ENCODE data around the gene TBX18.

The TBX18 gene

GRCh38 chr6:84789170-84789569 lies 24.8 kb upstream of the TBX18 start:
- Histone ChIP-seq H3K4me1 (ENCODE audit: control insufficient read depth, insufficient read depth, low read length) (no peaks in the 10 kb centered on the region), H3K4me3 (ENCODE audit: low read depth, low read length) (no peak overlapping the region), H3K27ac (ENCODE audit: extremely low read depth, low read depth, low read length) (no peak overlapping the region), H3K9me3 (ENCODE audit: control insufficient read depth, insufficient read depth, low read depth, low read length) (no peaks in the 10 kb centered on the region), H3K36me3 (ENCODE audit: control insufficient read depth in 2 of 2, insufficient read depth in 1 of 2, low read length in 2 of 2) (no peaks in the 10 kb centered on the region)
- CTCF ChIA-PET: no interaction called here
- TF ChIP-seq KLF17 (tag by site-specific recombination; IDR thresholded peaks at IDR 0.05) (no peak), ZNF501 (tag by site-specific recombination; IDR thresholded peaks at IDR 0.05) (no peak), ZNF449 (tag by site-specific recombination; IDR thresholded peaks at IDR 0.05) (no peak), ZEB2 (tag by site-specific recombination; IDR thresholded peaks at IDR 0.05) (no peak), ZNF239 (tag by site-specific recombination; IDR thresholded peaks at IDR 0.05) (no peak), ZNF24 (tag by site-specific recombination; IDR thresholded peaks at IDR 0.05) (no peak), ZIC2 (tag by site-specific recombination; IDR thresholded peaks at IDR 0.05) (no peak), ZNF184 (tag by site-specific recombination; IDR thresholded peaks at IDR 0.05) (no peak), ZNF530 (tag by site-specific recombination; IDR thresholded peaks at IDR 0.05; ENCODE audit: low read depth) (no peak), ZNF768 (tag by site-specific recombination; IDR thresholded peaks at IDR 0.05) (no peak), ZNF112 (tag by site-specific recombination; IDR thresholded peaks at IDR 0.05) (no peak), ZNF747 (tag by site-specific recombination; IDR thresholded peaks at IDR 0.05) (no peak), YY2 (tag by site-specific recombination; IDR thresholded peaks at IDR 0.05) (no peak), ZNF221 (tag by site-specific recombination; IDR thresholded peaks at IDR 0.05; ENCODE audit: borderline replicate concordance) (no peak), ZNF132 (tag by site-specific recombination; IDR thresholded peaks at IDR 0.05; ENCODE audit: borderline replicate concordance) (no peak), GLIS2 (tag by site-specific recombination; IDR thresholded peaks at IDR 0.05) (no peak), ZNF785 (tag by site-specific recombination; IDR thresholded peaks at IDR 0.05) (no peak), SP7 (tag by site-specific recombination; IDR thresholded peaks at IDR 0.05) (no peak), ZNF157 (tag by site-specific recombination; IDR thresholded peaks at IDR 0.05) (no peak)
- POLR2A ChIA-PET: no interaction called here

- POLR2A ChIA-PET: no interaction called here
- TF ChIP-seq PRDM6 (tag by site-specific recombination; IDR thresholded peaks at IDR 0.05) (no peak), ZNF548 (tag by site-specific recombination; IDR thresholded peaks at IDR 0.05) (no peak), ZBTB10 (tag by site-specific recombination; IDR thresholded peaks at IDR 0.05) (no peak), SP2 (tag by site-specific recombination; IDR thresholded peaks at IDR 0.05) (no peak), ZNF2 (tag by site-specific recombination; IDR thresholded peaks at IDR 0.05) (no peak), ZNF518A (tag by site-specific recombination; conservative IDR thresholded peaks at IDR 0.05; ENCODE audit: low read depth) (no peak), ZNF529 (tag by site-specific recombination; IDR thresholded peaks at IDR 0.05; ENCODE audit: insufficient replicate concordance) (no peak)
Observed at GRCh38 chr6:84788689-84789088, 24.3 kb upstream of the TBX18 start.

More at GRCh38 chr6:84788689-84789088, 24.3 kb upstream of the TBX18 start:
- Histone ChIP-seq H3K4me1 (ENCODE audit: control insufficient read depth, insufficient read depth, low read length) (no peaks in the 10 kb centered on the region), H3K27ac (ENCODE audit: extremely low read depth, low read depth, low read length) (no peak overlapping the region), H3K9me3 (ENCODE audit: control insufficient read depth, insufficient read depth, low read depth, low read length) (no peaks in the 10 kb centered on the region), H3K36me3 (ENCODE audit: control insufficient read depth in 2 of 2, insufficient read depth in 1 of 2, low read length in 2 of 2) (no peaks in the 10 kb centered on the region), H3K4me3 (ENCODE audit: low read depth, low read length) (no peak overlapping the region)
- CTCF ChIA-PET: no interaction called here
